Left ventricle myocardium inferior (tissue), 1 donor: ENCODE measurements around the gene IKZF1. TPM values are rescaled to one million over a fixed set of nuclear protein-coding genes. Genes with fewer than 3 reads are reported as not detected.

Source experiments
- DNase-seq: peaks from one replicate; pipeline ENCODE4 v3.0.0-alpha.2; 2020
- H3K27ac ChIP-seq: fragments of 200-600 bp; replicated peaks from 2 replicates; pipeline ENCODE4 v1.8.0; 2021
- H3K27me3 ChIP-seq: fragments of 200-600 bp; 2 replicates; pipeline ENCODE4 v1.8.0; 2021; ENCODE audit warnings: low read depth
- H3K36me3 ChIP-seq: fragments of 200-600 bp; 2 replicates; pipeline ENCODE4 v1.8.0; 2021
- H3K4me1 ChIP-seq: fragments of 200-600 bp; 2 replicates; pipeline ENCODE4 v1.8.0; 2021
- H3K4me3 ChIP-seq: fragments of 200-600 bp; 2 replicates; pipeline ENCODE4 v1.8.0; 2021; ENCODE audit warnings: mild to moderate bottlenecking, moderate library complexity
- H3K9me3 ChIP-seq: fragments of 200-600 bp; replicated peaks from 2 replicates; pipeline ENCODE4 v1.8.0; 2021
- intact Hi-C: fragments of 100-400 bp; cut with micrococcal nuclease; formaldehyde crosslinking; loops from one replicate; pipeline ENCODE4 v1.11.0; 2022
- total RNA-seq: library from RNA; stranded (reverse); fragmentation: NEBNext Ultra II Directional; extraction: Animal tissue kit (Norgen Biotek cat#: 25700); gene quantifications from one replicate; pipeline ENCODE4 v1.2.1, GENCODE V29; 2021
- TF ChIP-seq, protein P1 (sequence below): fragments of 200-600 bp; IDR thresholded peaks from 2 replicates; pipeline ENCODE4 v1.8.0; 2021; ENCODE audit warnings: antibody characterized with exemption, mild to moderate bottlenecking, borderline replicate concordance
- donor health status: DM: no; HTN: yes; CAD: no; lungs with severe emphysema.

The IKZF1 gene
- total RNA-seq, 1 donor from 2014 or later, result 2.1 TPM

DNA sequence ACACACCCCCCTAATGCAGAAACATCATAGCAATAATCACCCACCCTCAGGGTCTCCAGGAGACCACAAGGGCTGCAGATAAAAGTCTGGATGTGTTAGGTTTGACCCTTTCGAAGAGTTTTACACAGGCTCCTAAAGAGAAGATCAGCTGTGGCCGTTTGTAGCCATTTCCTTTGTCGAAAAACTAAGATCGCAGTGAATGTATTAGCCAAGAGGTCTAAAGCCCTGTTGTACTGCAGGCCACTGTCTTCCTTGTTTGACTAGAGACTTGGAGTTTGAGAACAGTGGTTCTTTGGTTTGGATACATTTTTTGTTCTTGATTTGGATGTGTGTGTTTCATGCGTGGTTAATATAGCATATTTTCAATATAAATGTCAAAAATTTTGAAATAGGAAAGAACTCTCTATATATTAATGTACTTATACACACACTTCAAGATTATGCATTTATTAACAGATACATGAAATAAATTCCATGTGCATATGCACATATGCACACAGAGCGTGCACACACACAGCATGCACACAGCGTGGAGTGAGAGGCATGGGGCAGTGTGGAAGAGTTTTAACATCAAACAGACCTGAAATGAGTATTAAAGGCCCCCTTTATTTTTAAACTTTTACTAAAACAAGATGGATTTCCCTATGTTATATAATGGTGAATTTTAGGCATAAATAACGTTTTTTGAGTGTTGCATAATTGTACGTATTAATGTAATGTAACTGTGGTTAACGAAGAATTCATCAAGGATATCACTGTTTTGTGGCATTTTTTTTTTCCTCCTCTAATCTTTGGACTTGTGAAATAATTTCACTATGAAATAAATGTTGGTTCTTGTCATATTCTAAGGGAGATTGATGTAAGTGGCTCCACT, 2.2 kb downstream of the IKZF1 start:
- no peaks in the 10 kb centered on the region for H3K36me3 ChIP-seq
- no peak overlapping the region for H3K27ac ChIP-seq
- DNase-seq, result no peak
- H3K27me3 ChIP-seq, result peaks cover 96% of the 10 kb centered on the region
- peaks cover 6% of the 10 kb centered on the region for H3K4me1 ChIP-seq
- H3K4me3 ChIP-seq, result peak overlapping the region; percentile 60
- TF ChIP-seq, protein P1, sequence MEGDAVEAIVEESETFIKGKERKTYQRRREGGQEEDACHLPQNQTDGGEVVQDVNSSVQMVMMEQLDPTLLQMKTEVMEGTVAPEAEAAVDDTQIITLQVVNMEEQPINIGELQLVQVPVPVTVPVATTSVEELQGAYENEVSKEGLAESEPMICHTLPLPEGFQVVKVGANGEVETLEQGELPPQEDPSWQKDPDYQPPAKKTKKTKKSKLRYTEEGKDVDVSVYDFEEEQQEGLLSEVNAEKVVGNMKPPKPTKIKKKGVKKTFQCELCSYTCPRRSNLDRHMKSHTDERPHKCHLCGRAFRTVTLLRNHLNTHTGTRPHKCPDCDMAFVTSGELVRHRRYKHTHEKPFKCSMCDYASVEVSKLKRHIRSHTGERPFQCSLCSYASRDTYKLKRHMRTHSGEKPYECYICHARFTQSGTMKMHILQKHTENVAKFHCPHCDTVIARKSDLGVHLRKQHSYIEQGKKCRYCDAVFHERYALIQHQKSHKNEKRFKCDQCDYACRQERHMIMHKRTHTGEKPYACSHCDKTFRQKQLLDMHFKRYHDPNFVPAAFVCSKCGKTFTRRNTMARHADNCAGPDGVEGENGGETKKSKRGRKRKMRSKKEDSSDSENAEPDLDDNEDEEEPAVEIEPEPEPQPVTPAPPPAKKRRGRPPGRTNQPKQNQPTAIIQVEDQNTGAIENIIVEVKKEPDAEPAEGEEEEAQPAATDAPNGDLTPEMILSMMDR, result no peak
- H3K9me3 ChIP-seq, result no peaks in the 10 kb centered on the region
- intact Hi-C loops, result no loop called here

DNA sequence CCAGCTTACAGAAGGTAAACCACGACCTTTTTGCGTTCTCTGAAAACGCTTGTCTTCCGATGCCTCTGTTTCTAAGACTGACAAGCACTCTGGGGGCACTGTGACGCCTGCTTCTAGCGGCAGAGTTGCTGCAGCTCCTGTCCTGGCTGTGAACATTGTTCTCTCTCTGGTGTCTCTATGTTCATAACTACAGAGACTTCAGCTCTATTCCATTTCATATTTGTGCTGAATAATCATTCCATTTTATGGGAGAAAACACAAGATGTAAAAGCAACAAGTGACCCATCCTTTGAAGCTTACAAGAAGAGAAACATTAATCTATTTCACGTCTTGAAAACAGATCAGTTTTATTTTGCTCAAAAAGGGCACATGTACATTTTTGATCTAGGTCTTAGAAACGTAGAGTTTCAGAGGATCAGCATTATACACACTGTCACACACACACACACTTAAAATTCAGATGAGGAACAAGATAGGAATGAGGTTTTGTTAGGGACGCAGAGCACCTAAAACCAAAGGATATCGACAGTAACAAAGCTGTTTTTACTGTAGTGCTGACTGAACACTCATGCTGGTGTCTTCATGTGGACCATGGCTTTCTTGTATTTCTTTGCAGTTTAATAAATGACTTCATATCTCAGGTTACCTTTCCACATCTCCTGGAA, 3.0 kb downstream of the IKZF1 start:
- TF ChIP-seq, protein P1, result no peak
- DNase-seq, result no peak
- Histone ChIP-seq H3K27me3 (peaks cover 96% of the 10 kb centered on the region), H3K4me3 (no peak overlapping the region), H3K9me3 (no peaks in the 10 kb centered on the region), H3K27ac (no peak overlapping the region), H3K36me3 (no peaks in the 10 kb centered on the region), H3K4me1 (peaks cover 6% of the 10 kb centered on the region)
- intact Hi-C loops, result no loop called here

DNA sequence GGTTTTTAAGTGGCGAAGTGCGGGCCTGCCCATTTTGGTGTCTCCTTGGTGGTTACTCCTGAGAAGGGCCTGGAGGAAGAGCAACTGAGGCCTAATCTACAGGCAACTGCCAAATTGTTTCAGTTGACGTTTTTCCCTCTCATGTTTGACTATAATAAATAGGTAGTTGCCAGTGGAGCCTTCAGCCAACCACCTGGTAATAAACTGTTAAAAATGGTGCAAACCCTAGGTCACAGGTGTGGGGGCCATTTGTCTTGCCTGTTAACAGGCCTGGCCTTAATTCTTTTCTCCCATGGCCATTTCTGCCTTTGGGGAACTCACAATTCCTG, 3.7 kb downstream of the IKZF1 start:
- peaks cover 6% of the 10 kb centered on the region for H3K4me1 ChIP-seq
- H3K27me3 ChIP-seq, result peaks cover 96% of the 10 kb centered on the region
- H3K36me3 ChIP-seq, result no peaks in the 10 kb centered on the region
- H3K9me3 ChIP-seq, result no peaks in the 10 kb centered on the region
- TF ChIP-seq, protein P1, result no peak
- no peak overlapping the region for H3K27ac ChIP-seq
- intact Hi-C loops, result no loop called here
- H3K4me3 ChIP-seq, result no peak overlapping the region
- no peak for DNase-seq

DNA sequence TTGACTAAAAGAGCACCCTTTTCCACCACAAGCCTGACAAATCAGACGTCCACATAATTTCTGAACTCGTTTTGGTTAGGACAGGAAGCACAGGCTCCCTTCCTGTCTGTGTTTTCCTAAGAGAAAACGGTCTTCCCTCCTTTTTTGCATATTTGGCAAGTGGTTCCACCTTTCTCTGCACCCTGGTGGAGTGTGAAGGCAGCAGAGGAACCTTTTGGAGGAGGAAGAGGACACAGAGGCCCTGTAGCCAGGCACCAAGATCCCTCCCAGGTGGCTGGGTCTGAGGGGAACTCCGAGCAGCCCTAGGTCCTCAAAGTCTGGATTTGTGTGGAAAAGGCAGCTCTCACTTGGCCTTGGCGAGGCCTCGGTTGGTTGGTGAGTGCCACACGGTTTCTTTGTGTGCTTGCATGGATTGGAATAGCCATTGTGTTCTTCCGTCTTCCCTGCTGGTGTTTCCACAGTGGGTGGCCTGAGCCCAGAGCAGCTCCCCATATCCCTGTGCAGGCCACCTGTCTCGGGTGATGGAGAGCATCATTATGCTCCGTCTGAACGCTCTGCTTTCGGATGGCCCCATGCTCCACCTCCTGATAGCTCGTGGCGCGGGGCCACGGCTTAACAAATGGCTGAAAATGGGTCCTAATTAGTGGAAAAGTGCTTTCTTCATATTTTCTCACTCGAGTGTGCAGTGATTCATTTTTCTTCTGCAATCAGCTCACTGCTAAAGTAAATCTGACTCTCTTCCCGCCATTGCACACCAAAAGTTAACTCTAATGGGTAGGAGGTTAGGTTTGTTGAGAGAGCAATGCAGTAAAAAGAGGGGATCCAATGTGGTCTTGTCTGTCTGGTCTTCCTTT, 4.2 kb downstream of the IKZF1 start:
- TF ChIP-seq, protein P1, result no peak
- H3K4me3 ChIP-seq, result no peak overlapping the region
- H3K27me3 ChIP-seq, result peaks cover 97% of the 10 kb centered on the region

DNA sequence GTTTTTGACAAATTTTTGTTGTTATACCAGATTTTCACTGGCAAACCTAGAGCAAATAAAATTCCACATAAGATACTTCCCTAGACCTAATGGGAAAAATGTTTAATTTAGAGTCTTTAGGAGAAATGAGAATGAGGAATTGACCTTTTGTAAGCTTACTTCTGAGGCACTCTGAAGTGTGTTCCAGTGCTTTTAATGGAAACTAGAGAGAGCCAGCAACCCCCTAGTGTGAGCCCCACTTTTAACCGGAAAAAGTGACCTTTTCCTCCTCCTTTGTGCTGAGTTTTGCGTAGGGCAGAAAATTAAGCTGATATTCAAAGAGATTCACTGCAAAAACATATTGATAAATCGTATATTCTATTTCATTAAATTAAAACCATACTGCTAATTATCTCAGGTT, 5.2 kb downstream of the IKZF1 start:
- no peaks in the 10 kb centered on the region for H3K9me3 ChIP-seq
- intact Hi-C loops, result no loop called here
- TF ChIP-seq, protein P1, result no peak
- H3K36me3 ChIP-seq, result no peaks in the 10 kb centered on the region
- no peak overlapping the region for H3K27ac ChIP-seq
- peaks cover 4% of the 10 kb centered on the region for H3K4me1 ChIP-seq
- DNase-seq, result no peak
- H3K27me3 ChIP-seq, result peaks cover 99% of the 10 kb centered on the region
- H3K4me3 ChIP-seq, result no peak overlapping the region

More for the DNA sequence above, 4.2 kb downstream of the IKZF1 start:
- no peak overlapping the region for H3K27ac ChIP-seq
- H3K9me3 ChIP-seq, result no peaks in the 10 kb centered on the region
- peaks cover 6% of the 10 kb centered on the region for H3K4me1 ChIP-seq
- H3K36me3 ChIP-seq, result no peaks in the 10 kb centered on the region
- no peak for DNase-seq
- intact Hi-C loops, result no loop called here
